Neutrophil (primary cell): ENCODE data around the gene ATL2.

ENCODE experiments used
- H3K27ac ChIP-seq: fragments of 200-600 bp; sonication (generic); 2 replicates; pipeline ENCODE4 v1.5.1; 2016; ENCODE audit warnings: mild to moderate bottlenecking, moderate library complexity
- H3K27me3 ChIP-seq: fragments of 200-600 bp; sonication (generic); 2 replicates; pipeline ENCODE4 v1.6.0; 2016; ENCODE audit warnings: mild to moderate bottlenecking
- H3K36me3 ChIP-seq: fragments of 200-600 bp; sonication (generic); 2 replicates; pipeline ENCODE4 v1.5.1; 2017
- H3K4me1 ChIP-seq, 2 experiments: fragments of 200-600 bp in 1 of 2; sonication (generic) in 1 of 2; 1 replicate in 1 of 2; 2 replicates in 1 of 2; pipeline versions ENCODE4 v1.5.1 to v1.6.1; 2013 to 2016; ENCODE audit warnings: low read depth in 1 of 2, low read length in 1 of 2, mild to moderate bottlenecking in 1 of 2, moderate library complexity in 1 of 2; ENCODE audit not compliant: control insufficient read depth in 1 of 2, insufficient read depth in 1 of 2
- H3K4me3 ChIP-seq, 2 experiments: fragments of 200-600 bp in 1 of 2; sonication (generic) in 1 of 2; 1 replicate in 1 of 2; 2 replicates in 1 of 2; pipeline ENCODE4 v1.5.1; 2013 to 2016; ENCODE audit warnings: low read depth in 1 of 2, low read length in 1 of 2, mild to moderate bottlenecking in 1 of 2, moderate library complexity in 1 of 2
- H3K9me3 ChIP-seq: fragments of 200-600 bp; sonication (generic); 2 replicates; pipeline ENCODE4 v1.5.1; 2016
- TF ChIP-seq, protein P1 (sequence below): fragments of 200-600 bp; sonication (generic); IDR thresholded peaks from 2 replicates; pipeline ENCODE4 v1.5.1; 2016; ENCODE audit warnings: antibody characterized with exemption

ATL2 gene

DNA sequence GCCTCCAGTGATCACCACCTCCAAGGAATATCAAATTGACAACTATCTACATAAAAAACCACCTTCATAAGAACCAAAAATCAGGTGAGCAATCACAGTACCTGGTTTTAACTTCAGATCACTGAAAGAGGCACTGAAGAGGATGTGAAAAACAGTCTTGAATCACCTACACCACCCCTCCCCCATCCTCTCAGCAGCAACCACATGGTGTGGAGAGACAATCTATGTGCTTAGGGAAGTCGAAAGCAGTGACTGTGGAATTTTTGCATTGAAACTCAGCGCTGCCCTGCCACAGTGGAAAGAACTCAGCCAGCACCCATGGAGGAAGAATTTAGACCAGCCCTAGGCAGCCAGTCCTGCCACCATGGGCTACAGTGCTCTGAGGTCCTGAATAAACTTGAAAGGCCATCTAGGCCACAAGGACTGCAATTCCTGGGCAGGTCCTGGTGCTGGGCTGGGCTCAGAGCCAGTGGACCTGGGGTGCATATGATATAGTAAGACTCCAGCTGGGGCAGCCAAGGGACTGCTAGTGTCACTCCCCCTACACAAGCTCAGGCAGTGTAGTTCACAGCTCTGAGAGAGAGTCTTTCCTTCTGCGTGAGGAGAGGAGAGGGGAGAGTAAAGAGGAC, 75.6 kb downstream of the ATL2 start:
- Histone ChIP-seq H3K36me3 (peaks cover 38% of the 10 kb centered on the region), H3K9me3 (no peaks in the 10 kb centered on the region), H3K4me1 (no peaks in the 10 kb centered on the region), H3K27ac (no peak overlapping the region), H3K27me3 (no peaks in the 10 kb centered on the region), H3K4me3 (no peak overlapping the region)
- TF ChIP-seq, protein P1, sequence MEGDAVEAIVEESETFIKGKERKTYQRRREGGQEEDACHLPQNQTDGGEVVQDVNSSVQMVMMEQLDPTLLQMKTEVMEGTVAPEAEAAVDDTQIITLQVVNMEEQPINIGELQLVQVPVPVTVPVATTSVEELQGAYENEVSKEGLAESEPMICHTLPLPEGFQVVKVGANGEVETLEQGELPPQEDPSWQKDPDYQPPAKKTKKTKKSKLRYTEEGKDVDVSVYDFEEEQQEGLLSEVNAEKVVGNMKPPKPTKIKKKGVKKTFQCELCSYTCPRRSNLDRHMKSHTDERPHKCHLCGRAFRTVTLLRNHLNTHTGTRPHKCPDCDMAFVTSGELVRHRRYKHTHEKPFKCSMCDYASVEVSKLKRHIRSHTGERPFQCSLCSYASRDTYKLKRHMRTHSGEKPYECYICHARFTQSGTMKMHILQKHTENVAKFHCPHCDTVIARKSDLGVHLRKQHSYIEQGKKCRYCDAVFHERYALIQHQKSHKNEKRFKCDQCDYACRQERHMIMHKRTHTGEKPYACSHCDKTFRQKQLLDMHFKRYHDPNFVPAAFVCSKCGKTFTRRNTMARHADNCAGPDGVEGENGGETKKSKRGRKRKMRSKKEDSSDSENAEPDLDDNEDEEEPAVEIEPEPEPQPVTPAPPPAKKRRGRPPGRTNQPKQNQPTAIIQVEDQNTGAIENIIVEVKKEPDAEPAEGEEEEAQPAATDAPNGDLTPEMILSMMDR: no peak

DNA sequence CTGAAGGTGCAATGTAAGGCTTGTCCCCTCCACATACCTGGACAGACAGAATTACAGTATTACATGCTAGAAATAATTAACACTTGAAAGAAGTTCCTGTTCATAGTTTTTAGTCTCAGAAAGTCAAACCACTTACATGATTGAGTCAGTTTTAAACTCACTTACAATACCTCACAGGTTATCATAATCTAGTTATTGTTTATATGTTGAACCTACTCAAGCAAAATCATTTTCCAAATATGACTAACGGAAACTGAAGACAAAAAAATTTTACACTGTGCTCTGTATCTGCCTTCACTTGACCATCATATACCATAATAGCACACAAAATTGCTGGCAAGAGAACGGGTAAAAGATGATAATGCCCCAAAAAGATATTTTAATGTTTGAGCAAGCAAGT, 78.5 kb downstream of the ATL2 start:
- Histone ChIP-seq H3K4me1 (no peaks in the 10 kb centered on the region), H3K4me3 (no peak overlapping the region), H3K9me3 (no peaks in the 10 kb centered on the region), H3K27ac (no peak overlapping the region), H3K27me3 (no peaks in the 10 kb centered on the region), H3K36me3 (peaks cover 48% of the 10 kb centered on the region)
- TF ChIP-seq, protein P1: no peak

DNA sequence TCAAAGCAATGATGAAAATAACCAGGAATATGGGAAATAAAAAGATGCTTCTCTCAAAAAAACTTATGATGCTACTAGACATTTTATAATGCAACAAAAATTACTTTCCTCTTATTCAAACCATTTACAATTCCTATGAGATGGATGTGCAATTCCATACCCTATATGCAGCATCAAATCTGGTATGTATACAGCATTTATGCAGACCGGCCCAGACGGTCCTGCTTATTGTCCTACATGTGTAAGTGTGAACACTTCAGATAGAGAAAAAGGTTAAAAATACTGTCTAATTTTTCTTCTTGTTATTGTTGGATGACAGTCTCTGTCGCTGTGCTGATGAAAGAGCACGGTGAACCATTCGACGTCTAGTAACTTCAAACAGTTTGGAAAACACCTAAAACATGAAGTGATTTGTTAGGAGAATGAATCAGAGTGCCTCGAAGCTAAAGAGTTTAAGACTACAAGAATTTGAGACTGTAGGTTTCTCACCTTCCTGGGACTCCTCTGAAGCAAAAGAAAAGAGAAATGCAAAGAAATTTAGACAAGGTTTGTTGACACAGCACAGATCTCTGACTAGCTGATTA, 80.8 kb downstream of the ATL2 start:
- H3K36me3 ChIP-seq: peaks cover 38% of the 10 kb centered on the region
- no peak overlapping the region for H3K27ac ChIP-seq
- H3K9me3 ChIP-seq: no peaks in the 10 kb centered on the region
- no peak overlapping the region for H3K4me3 ChIP-seq
- TF ChIP-seq, protein P1: no peak
- H3K27me3 ChIP-seq: no peaks in the 10 kb centered on the region
- H3K4me1 ChIP-seq: no peaks in the 10 kb centered on the region

DNA sequence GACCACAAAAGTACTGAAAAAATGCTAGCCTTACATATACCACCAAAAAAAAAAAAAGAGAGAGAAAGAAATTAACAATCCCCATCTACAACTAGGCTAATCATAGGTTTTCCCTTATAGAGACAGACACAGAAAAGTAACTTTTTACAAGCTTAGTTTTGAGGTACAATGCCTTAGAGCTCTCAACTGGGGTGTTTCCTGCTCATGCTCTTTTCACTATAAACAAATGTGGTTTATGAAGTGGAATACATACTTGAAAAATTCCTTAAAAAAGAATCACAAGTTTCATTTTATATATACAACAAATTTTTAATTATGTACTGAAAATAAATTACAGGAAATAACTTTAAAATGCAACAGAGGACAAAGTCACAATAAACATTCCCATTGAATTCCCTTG, 82.5 kb downstream of the ATL2 start:
- Histone ChIP-seq H3K9me3 (no peaks in the 10 kb centered on the region), H3K36me3 (peaks cover 38% of the 10 kb centered on the region), H3K4me3 (no peak overlapping the region), H3K27ac (no peak overlapping the region), H3K27me3 (no peaks in the 10 kb centered on the region), H3K4me1 (peaks cover 0 to 3% of the 10 kb centered on the region in 2 experiments)
- TF ChIP-seq, protein P1: no peak

DNA sequence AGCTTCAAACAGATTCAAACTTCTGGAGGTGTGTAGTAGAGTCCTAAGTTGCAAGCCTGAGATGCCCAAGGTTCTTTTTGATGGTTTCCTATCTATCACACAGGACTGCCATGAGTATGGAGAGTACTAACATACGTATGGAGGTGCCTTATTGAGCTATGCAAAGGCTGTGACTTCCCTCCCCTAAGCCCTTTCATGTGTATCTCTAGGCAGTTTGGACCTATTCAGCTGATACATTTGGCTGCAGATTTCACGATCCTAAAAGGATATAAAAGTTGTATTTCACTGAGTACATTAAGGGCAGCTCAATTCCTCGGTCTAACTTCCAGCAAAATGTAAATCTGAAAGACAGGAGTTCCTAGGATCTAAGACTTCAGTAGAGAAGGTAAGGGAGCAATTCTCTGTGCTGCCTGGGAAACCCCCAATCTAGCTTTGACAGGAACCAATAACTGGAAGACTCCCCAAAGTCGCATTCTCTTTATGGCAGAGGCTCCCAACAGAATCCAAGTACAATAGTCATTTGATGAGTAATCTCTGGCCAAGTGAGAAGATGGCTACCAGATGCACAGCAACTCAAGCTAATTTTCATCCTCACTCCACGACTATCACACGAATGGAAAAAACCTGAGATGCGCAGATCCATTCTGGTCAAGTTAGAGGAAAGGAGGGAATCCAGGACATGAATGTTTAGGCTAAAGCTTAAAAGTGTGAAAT, 83.8 kb downstream of the ATL2 start:
- Histone ChIP-seq H3K27me3 (no peaks in the 10 kb centered on the region), H3K27ac (no peak overlapping the region), H3K4me1 (peaks cover 8 to 16% of the 10 kb centered on the region in 2 experiments), H3K36me3 (peaks cover 32% of the 10 kb centered on the region), H3K9me3 (no peaks in the 10 kb centered on the region), H3K4me3 (no peak overlapping the region)
- TF ChIP-seq, protein P1: no peak
